ENCODE data around the gene LNX2. TPM values are rescaled to one million over a fixed set of nuclear protein-coding genes. Genes with fewer than 3 reads are reported as not detected.

The LNX2 gene
- total and polyA plus RNA-seq, 2 donors (not counting 1 experiment from before 2014, with no cell fraction given) = 2.9 to 10.9 TPM

GRCh38 chr13:27535546-27535945, 84.8 kb downstream of the LNX2 start:
- ATAC-seq (ENCODE audit: low read depth) = no peak
- peaks cover 13% of the 10 kb centered on the region for H3K4me1 Mint-ChIP-seq
- CTCF ChIA-PET = interaction anchor here (1.2 kb wide), 1 partner anchor 12 kb away, joined by 3 read pairs; no protein-coding TSS in a partner anchor

GRCh38 chr13:27534981-27535380, 85.3 kb downstream of the LNX2 start:
- 89% methylated on average over 2 of the region's 3 CpGs for WGBS (ENCODE audit: insufficient coverage)
- no peak overlapping the region for H2AFZ ChIP-seq (ENCODE audit: insufficient read depth, low read depth, low read length, poor library complexity, severe bottlenecking)
- Mint-ChIP-seq H3K27me3 (no peaks in the 10 kb centered on the region), H3K4me3 (no peak overlapping the region), H3K4me1 (peaks cover 19% of the 10 kb centered on the region), H3K27ac (no peak overlapping the region), H3K9me3 (ENCODE audit: insufficient read depth) (no peaks in the 10 kb centered on the region)
- ChIA-PET CTCF (interaction anchor here (1.0 to 2.3 kb wide), 5 partner anchors 9 to 129 kb away, joined by 3 to 13 read pairs (median 3); partner anchors contain the start of genes LNX2 and POLR1D), POLR2A (no interaction called here)
- intact Hi-C loops (cut with micrococcal nuclease) = loop anchor here (5.0 to 10.0 kb wide), 2 partner anchors 90 to 108 kb away; partner anchors contain the start of genes LNX2 and POLR1D
- H3K27me3 ChIP-seq (replicated peaks in 1 of 4; ENCODE audit: control extremely low read depth in 1 of 4, control insufficient read depth in 3 of 4, insufficient read depth in 4 of 4, low read length in 3 of 4) = no peaks in the 10 kb centered on the region
- H3K4me1 ChIP-seq (ENCODE audit: control insufficient read depth in 2 of 2, insufficient read depth in 2 of 2, low read length in 2 of 2) = peaks cover 9 to 10% of the 10 kb centered on the region in 2 donors
- no peak overlapping the region for H3K27ac ChIP-seq (ENCODE audit: low read length in 2 of 2)
- no peak for DNase-seq
- no peaks in the 10 kb centered on the region for H3K9me3 ChIP-seq (ENCODE audit: control extremely low read depth in 1 of 3, control insufficient read depth in 2 of 3, insufficient read depth in 1 of 3, low read length in 2 of 3)
- TF ChIP-seq CTCF (IDR thresholded peaks at IDR 0.05) (no peak), EZH2 (IDR thresholded peaks at IDR 0.05; ENCODE audit: borderline replicate concordance, insufficient read depth, low read depth, low read length, poor library complexity, severe bottlenecking) (no peak)
- H3K4me2 ChIP-seq (replicated peaks; ENCODE audit: low read depth, low read length, poor library complexity, severe bottlenecking) = no peak overlapping the region
- H3K79me2 ChIP-seq (ENCODE audit: control insufficient read depth, insufficient read depth, low read length) = no peaks in the 10 kb centered on the region
- no peak for ATAC-seq (ENCODE audit: low read depth)
- H4K20me1 ChIP-seq (ENCODE audit: control insufficient read depth, insufficient read depth, low read length, poor library complexity, severe bottlenecking) = no peaks in the 10 kb centered on the region
- no peak overlapping the region for H3K9ac ChIP-seq (ENCODE audit: low read length)
- H3K4me3 ChIP-seq (ENCODE audit: control extremely low read depth in 1 of 5, extremely low read depth in 1 of 5, insufficient read depth in 1 of 5, low read depth in 2 of 5, low read length in 4 of 5) = no peak overlapping the region
- H3K36me3 ChIP-seq (replicated peaks in 1 of 2; ENCODE audit: control extremely low read depth in 1 of 2, control insufficient read depth in 1 of 2, extremely low read depth in 1 of 2, insufficient read depth in 2 of 2, low read length in 1 of 2) = no peaks in the 10 kb centered on the region

More at GRCh38 chr13:27535546-27535945, 84.8 kb downstream of the LNX2 start:
- H3K9ac ChIP-seq (ENCODE audit: low read length) = no peak overlapping the region
- no peak overlapping the region for H3K4me3 ChIP-seq (ENCODE audit: control extremely low read depth in 1 of 5, extremely low read depth in 1 of 5, insufficient read depth in 1 of 5, low read depth in 2 of 5, low read length in 4 of 5)
- no peak overlapping the region for H3K4me2 ChIP-seq (replicated peaks; ENCODE audit: low read depth, low read length, poor library complexity, severe bottlenecking)
- intact Hi-C loops (cut with micrococcal nuclease) = loop anchor here (10.0 kb wide), 1 partner anchor 89 kb away; the partner anchor contains the start of genes LNX2 and POLR1D
- no peak for DNase-seq
- no peaks in the 10 kb centered on the region for H3K79me2 ChIP-seq (ENCODE audit: control insufficient read depth, insufficient read depth, low read length)
- no peaks in the 10 kb centered on the region for H3K36me3 ChIP-seq (replicated peaks in 1 of 2; ENCODE audit: control extremely low read depth in 1 of 2, control insufficient read depth in 1 of 2, extremely low read depth in 1 of 2, insufficient read depth in 2 of 2, low read length in 1 of 2)
- H3K27me3 Mint-ChIP-seq = no peaks in the 10 kb centered on the region
- no peak overlapping the region for H3K27ac Mint-ChIP-seq
- POLR2A ChIA-PET = no interaction called here
- H3K4me3 Mint-ChIP-seq = no peak overlapping the region
- no peaks in the 10 kb centered on the region for H3K9me3 ChIP-seq (ENCODE audit: control extremely low read depth in 1 of 3, control insufficient read depth in 2 of 3, insufficient read depth in 1 of 3, low read length in 2 of 3)
- peaks cover 9 to 10% of the 10 kb centered on the region in 2 donors for H3K4me1 ChIP-seq (ENCODE audit: control insufficient read depth in 2 of 2, insufficient read depth in 2 of 2, low read length in 2 of 2)
- H4K20me1 ChIP-seq (ENCODE audit: control insufficient read depth, insufficient read depth, low read length, poor library complexity, severe bottlenecking) = no peaks in the 10 kb centered on the region
- WGBS (ENCODE audit: insufficient coverage) = 97% methylated on average over 6 of the region's 8 CpGs
- TF ChIP-seq EZH2 (IDR thresholded peaks at IDR 0.05; ENCODE audit: borderline replicate concordance, insufficient read depth, low read depth, low read length, poor library complexity, severe bottlenecking) = no peak
- TF ChIP-seq CTCF (IDR thresholded peaks at IDR 0.05) = no peak
- H3K27ac ChIP-seq (ENCODE audit: low read length in 2 of 2) = no peak overlapping the region
- no peaks in the 10 kb centered on the region for H3K27me3 ChIP-seq (replicated peaks in 1 of 4; ENCODE audit: control extremely low read depth in 1 of 4, control insufficient read depth in 3 of 4, insufficient read depth in 4 of 4, low read length in 3 of 4)
- H2AFZ ChIP-seq (ENCODE audit: insufficient read depth, low read depth, low read length, poor library complexity, severe bottlenecking) = no peak overlapping the region
- H3K9me3 Mint-ChIP-seq (ENCODE audit: insufficient read depth) = no peaks in the 10 kb centered on the region
